ENCODE results near the gene RAMAC.

DNA sequence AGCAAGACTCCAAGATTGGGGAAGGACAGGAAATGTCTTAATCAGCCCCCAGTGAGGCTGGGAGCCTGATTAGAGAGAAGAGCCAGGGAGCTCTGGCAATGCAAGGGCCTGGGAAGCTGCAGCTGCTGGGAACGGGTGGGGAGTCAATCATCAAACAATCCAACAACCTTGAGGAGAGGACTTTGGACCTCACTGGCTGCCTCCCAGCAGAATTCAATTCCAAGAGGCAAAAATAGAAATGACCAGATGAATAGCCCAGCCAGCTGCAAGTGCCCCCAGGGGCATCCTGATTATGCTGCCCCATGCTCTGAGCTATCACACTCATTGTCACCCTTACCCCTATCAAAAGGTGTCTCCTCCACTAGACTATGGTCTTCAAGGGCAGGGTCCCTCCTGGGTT lies 27.4 kb upstream of the RAMAC start:
- TF ChIP-seq POLR2AphosphoS5 (IDR thresholded peaks at IDR 0.05): no peak
- TF ChIP-seq, protein P1, sequence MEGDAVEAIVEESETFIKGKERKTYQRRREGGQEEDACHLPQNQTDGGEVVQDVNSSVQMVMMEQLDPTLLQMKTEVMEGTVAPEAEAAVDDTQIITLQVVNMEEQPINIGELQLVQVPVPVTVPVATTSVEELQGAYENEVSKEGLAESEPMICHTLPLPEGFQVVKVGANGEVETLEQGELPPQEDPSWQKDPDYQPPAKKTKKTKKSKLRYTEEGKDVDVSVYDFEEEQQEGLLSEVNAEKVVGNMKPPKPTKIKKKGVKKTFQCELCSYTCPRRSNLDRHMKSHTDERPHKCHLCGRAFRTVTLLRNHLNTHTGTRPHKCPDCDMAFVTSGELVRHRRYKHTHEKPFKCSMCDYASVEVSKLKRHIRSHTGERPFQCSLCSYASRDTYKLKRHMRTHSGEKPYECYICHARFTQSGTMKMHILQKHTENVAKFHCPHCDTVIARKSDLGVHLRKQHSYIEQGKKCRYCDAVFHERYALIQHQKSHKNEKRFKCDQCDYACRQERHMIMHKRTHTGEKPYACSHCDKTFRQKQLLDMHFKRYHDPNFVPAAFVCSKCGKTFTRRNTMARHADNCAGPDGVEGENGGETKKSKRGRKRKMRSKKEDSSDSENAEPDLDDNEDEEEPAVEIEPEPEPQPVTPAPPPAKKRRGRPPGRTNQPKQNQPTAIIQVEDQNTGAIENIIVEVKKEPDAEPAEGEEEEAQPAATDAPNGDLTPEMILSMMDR (IDR thresholded peaks at IDR 0.05 in 8 of 11, conservative IDR thresholded peaks at IDR 0.05 in 3 of 11): no peak
- no peak for TF ChIP-seq POLR2A (IDR thresholded peaks at IDR 0.05)

Data from spleen (tissue), 7 donors.